Ishikawa (cell line): ENCODE results near the gene ZNF729.

Source experiments
- CEBPB ChIP-seq: IDR thresholded peaks from 2 replicates; pipeline ENCODE4 v1.6.1; 2012
- CREB1 ChIP-seq: IDR thresholded peaks from 2 replicates; pipeline ENCODE4 v1.6.1; 2012; ENCODE audit warnings: low read depth
- EGR1 ChIP-seq: IDR thresholded peaks from 2 replicates; pipeline ENCODE4 v1.6.1; 2012
- EP300 ChIP-seq: IDR thresholded peaks from 2 replicates; pipeline ENCODE4 v1.6.1; 2012; ENCODE audit warnings: borderline replicate concordance
- FOXM1 ChIP-seq: IDR thresholded peaks from 2 replicates; pipeline ENCODE4 v1.6.1; 2012; ENCODE audit warnings: low read depth, borderline replicate concordance
- NFIC ChIP-seq: IDR thresholded peaks from 2 replicates; pipeline ENCODE4 v1.6.1; 2012
- RAD21 ChIP-seq: IDR thresholded peaks from 2 replicates; pipeline ENCODE4 v1.6.1; 2012; ENCODE audit warnings: low read depth
- TAF1 ChIP-seq: IDR thresholded peaks from 2 replicates; pipeline ENCODE4 v1.6.1; 2012; ENCODE audit warnings: low read depth, mild to moderate bottlenecking
- TCF12 ChIP-seq: IDR thresholded peaks from 2 replicates; pipeline ENCODE4 v1.6.1; 2012; ENCODE audit warnings: low read depth
- TEAD4 ChIP-seq: IDR thresholded peaks from 2 replicates; pipeline ENCODE4 v1.6.1; 2012
- YY1 ChIP-seq: IDR thresholded peaks from 2 replicates; pipeline ENCODE4 v1.6.1; 2012; ENCODE audit warnings: low read depth
- ZBTB7A ChIP-seq: IDR thresholded peaks from 2 replicates; pipeline ENCODE4 v1.6.1; 2012; ENCODE audit warnings: low read depth
- TF ChIP-seq, protein P1 (sequence below): IDR thresholded peaks from 2 replicates; pipeline ENCODE4 v1.6.1; 2012
- TF ChIP-seq, protein P2 (sequence below): IDR thresholded peaks from 2 replicates; pipeline ENCODE4 v1.6.1; 2012
- TF ChIP-seq, protein P3 (sequence below): IDR thresholded peaks from 2 replicates; pipeline ENCODE4 v1.6.1; 2012; ENCODE audit warnings: low read depth, mild to moderate bottlenecking

The ZNF729 gene

DNA sequence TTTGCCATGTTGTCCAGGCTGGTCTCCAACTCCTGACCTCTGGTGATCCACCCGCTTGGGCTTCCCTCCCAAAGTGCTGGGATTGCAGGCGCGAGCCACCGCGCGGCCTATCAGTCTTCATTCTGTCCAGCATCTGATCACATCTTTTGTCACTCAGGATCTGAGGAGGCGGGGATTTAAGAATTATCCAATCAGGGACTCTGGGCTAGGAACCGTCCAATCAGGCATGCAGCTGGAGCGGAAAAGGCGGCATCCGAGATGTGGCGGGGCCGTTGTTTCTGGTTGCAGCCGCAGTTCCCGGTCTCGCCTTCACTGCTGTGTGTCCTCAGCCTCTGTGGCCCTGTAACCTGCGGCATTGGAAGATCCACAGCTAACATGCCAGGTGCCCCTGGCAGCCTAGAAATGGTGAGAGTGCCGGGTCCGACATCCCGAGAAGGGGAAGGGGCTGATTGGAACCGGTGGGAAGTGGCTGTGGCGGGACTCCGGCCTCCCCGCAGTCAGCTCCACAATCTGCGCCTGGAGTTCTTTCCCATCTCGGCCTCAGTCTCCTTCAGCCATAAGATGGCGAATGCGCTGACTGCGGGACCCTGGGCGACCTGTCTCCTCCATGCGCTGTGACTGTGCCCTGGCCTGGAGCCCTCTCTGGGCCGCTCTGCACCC, at the start of gene ZNF729:
Gene ZNF729 (plus strand): TSS at position 291 of the 660 bp plus-strand sequence. CDS start 85 bp downstream, at position 376.
- TF ChIP-seq, protein P1, sequence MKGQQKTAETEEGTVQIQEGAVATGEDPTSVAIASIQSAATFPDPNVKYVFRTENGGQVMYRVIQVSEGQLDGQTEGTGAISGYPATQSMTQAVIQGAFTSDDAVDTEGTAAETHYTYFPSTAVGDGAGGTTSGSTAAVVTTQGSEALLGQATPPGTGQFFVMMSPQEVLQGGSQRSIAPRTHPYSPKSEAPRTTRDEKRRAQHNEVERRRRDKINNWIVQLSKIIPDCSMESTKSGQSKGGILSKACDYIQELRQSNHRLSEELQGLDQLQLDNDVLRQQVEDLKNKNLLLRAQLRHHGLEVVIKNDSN = no peak
- TF ChIP-seq CREB1 (no peak), TEAD4 (no peak), NFIC (no peak), CEBPB (no peak)

DNA sequence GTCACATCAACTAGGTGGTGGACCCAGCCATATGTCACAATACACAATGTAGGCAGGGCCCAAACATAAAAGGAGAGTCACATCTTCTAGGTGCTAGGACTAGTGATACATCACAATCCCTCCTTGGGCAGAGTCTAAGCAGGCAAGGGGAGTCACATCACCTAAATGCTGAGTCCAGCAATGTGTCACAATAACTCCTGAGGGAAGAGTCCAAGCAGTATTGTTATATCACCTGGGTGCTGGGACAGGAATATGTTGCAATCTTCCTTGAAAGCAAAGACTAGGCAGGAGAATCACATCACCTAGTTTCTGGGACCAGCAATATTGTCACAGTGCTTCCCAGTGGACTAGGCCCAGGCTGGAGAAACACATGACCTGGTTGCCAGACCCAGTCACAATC, 29.4 kb upstream of the ZNF729 start:
- TF ChIP-seq CEBPB = no peak
- no peak for TF ChIP-seq EP300
- TF ChIP-seq TCF12 = no peak
- no peak for TF ChIP-seq CREB1
- TF ChIP-seq ZBTB7A = no peak
- no peak for TF ChIP-seq RAD21
- TF ChIP-seq EGR1 = no peak
- TF ChIP-seq, protein P2, sequence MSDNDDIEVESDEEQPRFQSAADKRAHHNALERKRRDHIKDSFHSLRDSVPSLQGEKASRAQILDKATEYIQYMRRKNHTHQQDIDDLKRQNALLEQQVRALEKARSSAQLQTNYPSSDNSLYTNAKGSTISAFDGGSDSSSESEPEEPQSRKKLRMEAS = no peak
- TF ChIP-seq FOXM1 = no peak
- no peak for TF ChIP-seq TEAD4
- TF ChIP-seq, protein P3, sequence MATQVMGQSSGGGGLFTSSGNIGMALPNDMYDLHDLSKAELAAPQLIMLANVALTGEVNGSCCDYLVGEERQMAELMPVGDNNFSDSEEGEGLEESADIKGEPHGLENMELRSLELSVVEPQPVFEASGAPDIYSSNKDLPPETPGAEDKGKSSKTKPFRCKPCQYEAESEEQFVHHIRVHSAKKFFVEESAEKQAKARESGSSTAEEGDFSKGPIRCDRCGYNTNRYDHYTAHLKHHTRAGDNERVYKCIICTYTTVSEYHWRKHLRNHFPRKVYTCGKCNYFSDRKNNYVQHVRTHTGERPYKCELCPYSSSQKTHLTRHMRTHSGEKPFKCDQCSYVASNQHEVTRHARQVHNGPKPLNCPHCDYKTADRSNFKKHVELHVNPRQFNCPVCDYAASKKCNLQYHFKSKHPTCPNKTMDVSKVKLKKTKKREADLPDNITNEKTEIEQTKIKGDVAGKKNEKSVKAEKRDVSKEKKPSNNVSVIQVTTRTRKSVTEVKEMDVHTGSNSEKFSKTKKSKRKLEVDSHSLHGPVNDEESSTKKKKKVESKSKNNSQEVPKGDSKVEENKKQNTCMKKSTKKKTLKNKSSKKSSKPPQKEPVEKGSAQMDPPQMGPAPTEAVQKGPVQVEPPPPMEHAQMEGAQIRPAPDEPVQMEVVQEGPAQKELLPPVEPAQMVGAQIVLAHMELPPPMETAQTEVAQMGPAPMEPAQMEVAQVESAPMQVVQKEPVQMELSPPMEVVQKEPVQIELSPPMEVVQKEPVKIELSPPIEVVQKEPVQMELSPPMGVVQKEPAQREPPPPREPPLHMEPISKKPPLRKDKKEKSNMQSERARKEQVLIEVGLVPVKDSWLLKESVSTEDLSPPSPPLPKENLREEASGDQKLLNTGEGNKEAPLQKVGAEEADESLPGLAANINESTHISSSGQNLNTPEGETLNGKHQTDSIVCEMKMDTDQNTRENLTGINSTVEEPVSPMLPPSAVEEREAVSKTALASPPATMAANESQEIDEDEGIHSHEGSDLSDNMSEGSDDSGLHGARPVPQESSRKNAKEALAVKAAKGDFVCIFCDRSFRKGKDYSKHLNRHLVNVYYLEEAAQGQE = no peak
- no peak for TF ChIP-seq TAF1
- TF ChIP-seq YY1 = no peak
- no peak for TF ChIP-seq NFIC
- TF ChIP-seq, protein P1 = no peak

DNA sequence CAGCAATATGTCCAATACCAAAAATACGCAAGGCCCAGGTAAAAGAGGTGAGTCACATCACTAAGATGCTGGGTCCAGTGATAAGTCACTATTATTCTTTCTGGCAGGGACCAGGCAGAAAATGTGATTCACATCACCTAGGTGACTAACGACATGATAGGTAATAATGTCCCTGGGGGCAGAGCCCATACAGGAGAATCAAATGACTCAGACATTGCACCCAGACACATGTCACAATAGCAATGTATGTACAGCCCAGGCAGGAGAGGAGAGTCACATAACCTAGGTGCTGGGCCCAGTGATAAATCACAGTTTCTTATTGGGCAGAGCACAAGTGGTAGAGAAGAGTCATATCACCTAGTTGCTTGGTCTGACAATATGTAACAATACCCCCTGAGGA, 28.9 kb upstream of the ZNF729 start:
- no peak for TF ChIP-seq CEBPB
- TF ChIP-seq, protein P2 = no peak
- TF ChIP-seq FOXM1 = no peak
- TF ChIP-seq TEAD4 = no peak
- no peak for TF ChIP-seq CREB1
- TF ChIP-seq TAF1 = no peak

DNA sequence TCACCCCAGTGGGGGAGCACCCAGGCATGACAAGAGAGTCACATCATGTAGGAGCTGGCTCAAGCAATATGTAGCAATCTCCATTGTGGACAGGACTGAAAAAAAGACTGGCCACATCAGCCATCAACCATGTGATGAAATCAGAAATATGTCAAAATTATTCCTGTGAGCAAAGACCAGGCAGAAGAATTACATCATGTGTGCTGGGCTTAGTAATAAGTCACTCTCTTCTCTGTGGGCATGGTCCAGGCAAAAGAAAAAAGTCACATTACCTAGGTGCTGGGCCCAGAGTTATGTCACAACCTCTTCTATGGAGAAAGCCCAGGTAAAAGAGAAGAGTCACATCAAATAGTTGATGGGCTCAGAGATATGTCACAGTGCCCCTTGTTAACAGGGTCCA, 28.3 kb upstream of the ZNF729 start:
- TF ChIP-seq EP300 = no peak
- TF ChIP-seq, protein P1 = no peak
- no peak for TF ChIP-seq CEBPB
- TF ChIP-seq TAF1 = no peak
- TF ChIP-seq NFIC = no peak
- TF ChIP-seq EGR1 = no peak

DNA sequence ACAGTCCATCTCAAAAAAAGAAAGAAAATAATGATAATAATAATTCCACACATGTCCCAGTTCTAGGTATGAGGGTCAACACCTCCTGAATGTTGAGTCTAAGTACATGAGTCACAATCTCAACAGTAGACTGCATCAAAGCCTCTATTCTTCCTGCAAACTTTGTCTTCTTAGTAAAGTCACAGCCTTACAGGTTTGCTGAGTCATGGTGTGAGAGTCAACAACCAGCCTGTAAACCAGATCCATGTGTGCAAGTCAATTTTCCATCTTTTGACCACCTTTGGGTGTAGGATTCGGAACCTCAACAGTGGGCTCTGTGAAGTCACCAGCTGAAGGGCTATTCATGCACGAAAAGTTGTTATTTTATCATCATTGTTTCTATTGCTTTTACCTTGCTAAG, 25.7 kb upstream of the ZNF729 start:
- TF ChIP-seq, protein P1 = no peak
- TF ChIP-seq EP300 (no peak), EGR1 (no peak), CREB1 (no peak), TEAD4 (no peak), RAD21 (no peak), NFIC (no peak), FOXM1 (no peak), CEBPB (no peak), ZBTB7A (no peak), YY1 (no peak), TCF12 (no peak), TAF1 (no peak)
- TF ChIP-seq, protein P2 = no peak
- TF ChIP-seq, protein P3 = no peak
